ENCODE results near the gene KCNH8. TPM values are rescaled to one million over a fixed set of nuclear protein-coding genes. Genes with fewer than 3 reads are reported as not detected.

KCNH8 gene
- total and polyA plus RNA-seq, 2 of the 4 experiments (the other 2 are of a cell fraction) = not detected

DNA sequence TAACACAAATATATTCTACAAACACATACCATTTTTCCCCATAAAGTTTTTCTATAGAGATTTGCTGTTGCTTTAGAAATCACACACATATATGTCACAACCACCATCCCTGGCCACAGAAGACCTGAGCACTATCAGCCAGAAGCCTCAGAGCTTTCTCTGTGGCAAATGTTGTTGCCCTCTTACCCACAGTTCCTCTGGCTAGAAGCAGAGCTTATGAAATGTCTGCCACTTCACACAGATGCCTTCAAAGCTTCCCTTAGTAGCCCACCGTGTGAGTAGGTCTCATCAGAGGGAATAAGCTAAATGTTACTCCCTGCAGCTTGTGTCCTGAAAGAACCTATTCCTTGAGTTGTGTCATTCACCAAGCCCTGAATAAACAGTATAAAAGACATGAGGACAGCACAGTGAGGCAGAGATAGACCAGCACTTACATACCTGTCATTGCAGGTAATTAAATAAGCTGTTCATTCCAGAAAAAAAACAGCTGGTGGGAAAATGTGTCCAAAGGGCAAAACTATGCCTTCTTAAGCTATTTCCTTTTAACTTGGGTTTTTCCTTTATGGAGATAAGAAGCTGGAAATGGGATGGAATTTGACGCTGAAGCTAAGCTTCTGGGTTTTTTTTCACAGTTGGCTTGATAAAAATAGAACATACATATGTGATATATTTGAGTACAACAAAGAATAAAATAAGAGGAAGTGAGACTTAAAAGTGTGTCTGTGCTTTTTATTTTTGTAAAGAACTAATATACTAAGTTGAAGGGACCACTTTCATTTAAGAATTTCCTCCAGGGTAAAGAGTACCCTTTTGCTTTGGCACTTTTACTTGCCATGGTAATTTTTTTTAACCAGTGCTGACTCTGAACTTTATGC lies 391.4 kb downstream of the KCNH8 start:
- Histone ChIP-seq H3K14ac (replicated peaks; ENCODE audit: low read depth, low read length) (no peak overlapping the region), H4K5ac (ENCODE audit: low read depth, low read length) (no peak overlapping the region), H3K4ac (ENCODE audit: low read depth, low read length) (no peak overlapping the region), H3K79me1 (ENCODE audit: low read depth in 1 of 2, low read length in 2 of 2) (no peaks in the 10 kb centered on the region), H3K9me3 (ENCODE audit: control insufficient read depth, insufficient read depth, low read length) (peaks cover 18% of the 10 kb centered on the region), H4K20me1 (ENCODE audit: insufficient read depth, low read length) (no peaks in the 10 kb centered on the region), H3K56ac (ENCODE audit: extremely low read depth, insufficient read depth, low read length) (no peak overlapping the region), H3K27ac (ENCODE audit: insufficient read depth, low read length) (no peak overlapping the region), H2BK15ac (ENCODE audit: low read depth, low read length) (no peak overlapping the region), H2AK9ac (replicated peaks; ENCODE audit: low read depth, low read length, poor library complexity) (no peak overlapping the region), H2BK20ac (ENCODE audit: low read depth, low read length) (no peak overlapping the region), H2AFZ (replicated peaks; ENCODE audit: low read length, poor library complexity) (no peak overlapping the region), H3K23ac (ENCODE audit: low read depth, low read length) (no peak overlapping the region), H3K18ac (ENCODE audit: low read depth, low read length) (no peak overlapping the region), H3K9me1 (ENCODE audit: insufficient read depth, low read length) (no peaks in the 10 kb centered on the region), H3K27me3 (ENCODE audit: control insufficient read depth, insufficient read depth, low read length) (no peaks in the 10 kb centered on the region), H4K8ac (ENCODE audit: low read depth in 2 of 2, low read length in 2 of 2) (no peak overlapping the region), H2BK120ac (ENCODE audit: low read depth, low read length) (no peak overlapping the region), H3K4me2 (ENCODE audit: low read depth, low read length) (no peak overlapping the region), H3K4me3 (ENCODE audit: insufficient read depth, low read depth, low read length) (no peak overlapping the region), H3K4me1 (ENCODE audit: control insufficient read depth, insufficient read depth, low read length) (no peaks in the 10 kb centered on the region), H3K36me3 (ENCODE audit: control insufficient read depth, insufficient read depth, low read length) (no peaks in the 10 kb centered on the region), H2BK5ac (ENCODE audit: low read depth, low read length, poor library complexity, severe bottlenecking) (no peak overlapping the region), H3K9ac (ENCODE audit: low read depth, low read length) (no peak overlapping the region), H2AK5ac (ENCODE audit: low read depth, low read length) (no peak overlapping the region), H4K91ac (ENCODE audit: insufficient read depth, low read depth, low read length) (no peak overlapping the region)
- intact Hi-C loops (cut with micrococcal nuclease) = no loop called here
- BruUV-seq (replicated peaks) = no TSS peak
- in situ Hi-C loops (cut with MboI; ENCODE audit: low sequenced_read_pairs) = no loop called here
- WGBS, 2 experiments (ENCODE audit: extremely low coverage in 2 of 2, insufficient read length in 1 of 2) = no CpG with 5 or more reads among the region's 2 CpGs
- CTCF ChIA-PET = no interaction called here
- no peak for ATAC-seq (ENCODE audit: low read depth)
- no peak for TF ChIP-seq BHLHE40 (IDR thresholded peaks at IDR 0.05; ENCODE audit: low read depth, low read length)
- no peak for TF ChIP-seq POLR2A (IDR thresholded peaks at IDR 0.05; ENCODE audit: low read depth, low read length)
- TF ChIP-seq FOS (IDR thresholded peaks at IDR 0.05; ENCODE audit: low read depth, low read length) = no peak
- TF ChIP-seq SMC3 (IDR thresholded peaks at IDR 0.05; ENCODE audit: low read depth, low read length) = no peak
- no peak for TF ChIP-seq CHD1 (IDR thresholded peaks at IDR 0.05; ENCODE audit: low read depth, low read length)
- no peak for TF ChIP-seq RAD21 (IDR thresholded peaks at IDR 0.05; ENCODE audit: low read length)
- TF ChIP-seq RFX5 (IDR thresholded peaks at IDR 0.05; ENCODE audit: low read depth, low read length) = no peak
- TF ChIP-seq NFE2L2 (IDR thresholded peaks at IDR 0.05; ENCODE audit: low read depth, low read length) = no peak
- no peak for TF ChIP-seq CEBPB (IDR thresholded peaks at IDR 0.05; ENCODE audit: low read depth, low read length)
- no peak for TF ChIP-seq RCOR1 (IDR thresholded peaks at IDR 0.05; ENCODE audit: insufficient replicate concordance, low read length)
- no peak for TF ChIP-seq MAZ (IDR thresholded peaks at IDR 0.05; ENCODE audit: borderline replicate concordance, low read depth, low read length)
- TF ChIP-seq, protein P1, sequence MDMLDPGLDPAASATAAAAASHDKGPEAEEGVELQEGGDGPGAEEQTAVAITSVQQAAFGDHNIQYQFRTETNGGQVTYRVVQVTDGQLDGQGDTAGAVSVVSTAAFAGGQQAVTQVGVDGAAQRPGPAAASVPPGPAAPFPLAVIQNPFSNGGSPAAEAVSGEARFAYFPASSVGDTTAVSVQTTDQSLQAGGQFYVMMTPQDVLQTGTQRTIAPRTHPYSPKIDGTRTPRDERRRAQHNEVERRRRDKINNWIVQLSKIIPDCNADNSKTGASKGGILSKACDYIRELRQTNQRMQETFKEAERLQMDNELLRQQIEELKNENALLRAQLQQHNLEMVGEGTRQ (IDR thresholded peaks at IDR 0.05; ENCODE audit: low read depth, low read length) = no peak
- dilution Hi-C loops (cut with HindIII; ENCODE audit: low sequenced_read_pairs, unreplicated experiment) = no loop called here
- DNase-seq = no peak
- POLR2A ChIA-PET (ENCODE audit: unreplicated experiment) = no interaction called here
